ENCODE measurements around the gene BARHL2. TPM values are rescaled to one million over a fixed set of nuclear protein-coding genes. Genes with fewer than 3 reads are reported as not detected.

Gene BARHL2
- total RNA-seq, 6 donors from 2014 or later, result not detected

GRCh38 chr1:90722874-90723589, 5.9 kb upstream of the BARHL2 start:
- no peak for ATAC-seq (ENCODE audit: low FRiP score in 2 of 2)
- WGBS, 2 donors, result 16 to 21% methylated on average over 9 to 12 of the region's 12 CpGs
- Histone ChIP-seq H3K27me3 (peaks cover 0 to 89% (median 55%) of the 10 kb centered on the region in 4 donors), H3K27ac (no peak overlapping the region), H3K9me3 (no peaks in the 10 kb centered on the region), H3K4me3 (peak overlapping the region in 3 of 4 donors; percentile 14 to 47 (median 39)), H3K36me3 (no peaks in the 10 kb centered on the region), H3K4me1 (peaks cover 39 to 64% (median 43%) of the 10 kb centered on the region in 4 donors)
- no peak for DNase-seq
- no peak for TF ChIP-seq POLR2AphosphoS5 (IDR thresholded peaks at IDR 0.05)
- no peak for TF ChIP-seq CTCF (IDR thresholded peaks at IDR 0.05)
- no peak for TF ChIP-seq POLR2A (IDR thresholded peaks at IDR 0.05)
- TF ChIP-seq EP300 (IDR thresholded peaks at IDR 0.05), result no peak

- H3K36me3 ChIP-seq, result no peaks in the 10 kb centered on the region
- peaks cover 0 to 88% (median 51%) of the 10 kb centered on the region in 4 donors for H3K27me3 ChIP-seq
- ATAC-seq (ENCODE audit: low FRiP score in 2 of 2), result peak in 1 of 2 donors; percentile 66
- WGBS, 2 donors, result 5 to 7% methylated on average over 15 of the region's 15 CpGs
- DNase-seq, result no peak
- H3K27ac ChIP-seq, result no peak overlapping the region
- peak; percentile 34 to 66 (median 60) for TF ChIP-seq CTCF (IDR thresholded peaks at IDR 0.05)
- no peak for TF ChIP-seq EP300 (IDR thresholded peaks at IDR 0.05)
- no peak for TF ChIP-seq POLR2AphosphoS5 (IDR thresholded peaks at IDR 0.05)
- TF ChIP-seq POLR2A (IDR thresholded peaks at IDR 0.05), result no peak
- no peaks in the 10 kb centered on the region for H3K9me3 ChIP-seq
- H3K4me1 ChIP-seq, result peaks cover 39 to 74% (median 45%) of the 10 kb centered on the region in 4 donors
- H3K4me3 ChIP-seq, result no peak overlapping the region
These were observed 4.4 kb upstream of the BARHL2 start for GRCh38 chr1:90721210-90722194.

GRCh38 chr1:90720145-90720636, 3.1 kb upstream of the BARHL2 start:
- H3K9me3 ChIP-seq, result no peaks in the 10 kb centered on the region
- WGBS, 2 donors, result 18 to 20% methylated on average over 14 of the region's 14 CpGs

More at GRCh38 chr1:90720145-90720636, 3.1 kb upstream of the BARHL2 start:
- Histone ChIP-seq H3K27ac (no peak overlapping the region), H3K4me1 (peaks cover 27 to 64% (median 35%) of the 10 kb centered on the region in 4 donors), H3K27me3 (peaks cover 0 to 83% (median 48%) of the 10 kb centered on the region in 4 donors), H3K36me3 (no peaks in the 10 kb centered on the region), H3K4me3 (no peak overlapping the region)
- ATAC-seq (ENCODE audit: low FRiP score in 2 of 2), result no peak
- DNase-seq, result no peak
- TF ChIP-seq POLR2A (IDR thresholded peaks at IDR 0.05) (no peak), EP300 (IDR thresholded peaks at IDR 0.05) (no peak), POLR2AphosphoS5 (IDR thresholded peaks at IDR 0.05) (no peak), CTCF (IDR thresholded peaks at IDR 0.05) (no peak)
